GM12878 (cell line): ENCODE measurements around the gene LNPK.

Experiments used
- CHD4 ChIP-seq: fragments of 200-600 bp; sonication (generic); IDR thresholded peaks from 2 replicates; pipeline ENCODE4 v1.6.1; 2016; ENCODE audit warnings: mild to moderate bottlenecking
- EP300 ChIP-seq, 2 experiments: fragments of 150-350 bp in 1 of 2; IDR thresholded peaks; 2 replicates each; pipeline ENCODE4 v1.6.1; 2011 to 2012; ENCODE audit warnings: low read depth in 2 of 2, low read length in 2 of 2, borderline replicate concordance in 1 of 2, improper control_type of control experiment in 1 of 2, inconsistent platforms in 1 of 2; ENCODE audit not compliant: control insufficient read depth in 1 of 2
- SIN3A ChIP-seq: IDR thresholded peaks from 2 replicates; pipeline ENCODE4 v1.6.1; 2012; ENCODE audit warnings: low read depth, low read length, improper control_type of control experiment
- TF ChIP-seq, protein P1 (sequence below): IDR thresholded peaks from 2 replicates; pipeline ENCODE4 v1.6.1; 2012; ENCODE audit warnings: improper control_type of control experiment, low read depth, low read length; ENCODE audit not compliant: insufficient replicate concordance
- TF ChIP-seq, protein P2 (sequence below), 3 experiments: IDR thresholded peaks in 2 of 3; conservative IDR thresholded peaks in 1 of 3; 2 replicates each; pipeline ENCODE4 v1.5.1; 2011; ENCODE audit warnings: low read depth in 3 of 3, low read length in 3 of 3, mild to moderate bottlenecking in 3 of 3, control low read depth in 2 of 3, moderate library complexity in 2 of 3, inconsistent platforms in 1 of 3, mixed read lengths in 1 of 3; ENCODE audit not compliant: control insufficient read depth in 2 of 3, insufficient read depth in 1 of 3; ENCODE audit errors: extremely low read depth in 1 of 3

DNA sequence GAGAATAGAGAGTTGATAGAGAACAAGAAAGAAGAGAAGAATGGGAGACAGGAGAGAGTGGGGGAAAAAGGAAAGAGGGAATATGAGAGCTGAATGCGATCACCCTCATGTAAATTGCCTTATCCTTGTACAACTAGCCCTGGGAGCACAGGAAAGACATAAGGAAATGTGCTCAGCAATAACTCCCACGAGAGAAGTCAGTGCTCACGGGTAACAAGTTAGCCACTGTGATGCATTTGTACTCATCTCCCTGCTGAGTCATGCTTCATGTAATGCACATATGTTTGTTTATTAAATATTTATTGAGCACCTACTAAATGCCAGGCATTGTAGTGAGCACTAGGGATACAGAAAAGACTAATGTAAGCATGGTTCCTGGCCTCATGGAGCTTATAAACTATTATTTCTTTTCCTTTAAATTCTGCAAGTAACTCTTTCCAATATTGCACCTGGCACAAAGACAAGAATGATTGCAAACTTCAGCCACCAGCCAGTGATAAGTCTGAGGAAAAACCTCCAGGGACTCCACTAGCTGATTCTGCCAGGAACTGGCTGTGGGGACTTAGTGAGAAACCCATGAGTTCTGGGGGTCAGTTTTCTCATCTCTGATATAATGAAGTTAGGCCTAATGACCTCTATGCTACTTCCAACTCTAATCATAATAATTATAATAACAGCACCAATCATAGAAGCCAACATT is 124.1 kb downstream of the LNPK start:
- TF ChIP-seq EP300 (IDR thresholded peaks at IDR 0.05; ENCODE audit: borderline replicate concordance in 1 of 2, control insufficient read depth in 1 of 2, low read depth in 2 of 2, low read length in 2 of 2) (no peak), SIN3A (no peak), CHD4 (no peak)
- TF ChIP-seq, protein P1, sequence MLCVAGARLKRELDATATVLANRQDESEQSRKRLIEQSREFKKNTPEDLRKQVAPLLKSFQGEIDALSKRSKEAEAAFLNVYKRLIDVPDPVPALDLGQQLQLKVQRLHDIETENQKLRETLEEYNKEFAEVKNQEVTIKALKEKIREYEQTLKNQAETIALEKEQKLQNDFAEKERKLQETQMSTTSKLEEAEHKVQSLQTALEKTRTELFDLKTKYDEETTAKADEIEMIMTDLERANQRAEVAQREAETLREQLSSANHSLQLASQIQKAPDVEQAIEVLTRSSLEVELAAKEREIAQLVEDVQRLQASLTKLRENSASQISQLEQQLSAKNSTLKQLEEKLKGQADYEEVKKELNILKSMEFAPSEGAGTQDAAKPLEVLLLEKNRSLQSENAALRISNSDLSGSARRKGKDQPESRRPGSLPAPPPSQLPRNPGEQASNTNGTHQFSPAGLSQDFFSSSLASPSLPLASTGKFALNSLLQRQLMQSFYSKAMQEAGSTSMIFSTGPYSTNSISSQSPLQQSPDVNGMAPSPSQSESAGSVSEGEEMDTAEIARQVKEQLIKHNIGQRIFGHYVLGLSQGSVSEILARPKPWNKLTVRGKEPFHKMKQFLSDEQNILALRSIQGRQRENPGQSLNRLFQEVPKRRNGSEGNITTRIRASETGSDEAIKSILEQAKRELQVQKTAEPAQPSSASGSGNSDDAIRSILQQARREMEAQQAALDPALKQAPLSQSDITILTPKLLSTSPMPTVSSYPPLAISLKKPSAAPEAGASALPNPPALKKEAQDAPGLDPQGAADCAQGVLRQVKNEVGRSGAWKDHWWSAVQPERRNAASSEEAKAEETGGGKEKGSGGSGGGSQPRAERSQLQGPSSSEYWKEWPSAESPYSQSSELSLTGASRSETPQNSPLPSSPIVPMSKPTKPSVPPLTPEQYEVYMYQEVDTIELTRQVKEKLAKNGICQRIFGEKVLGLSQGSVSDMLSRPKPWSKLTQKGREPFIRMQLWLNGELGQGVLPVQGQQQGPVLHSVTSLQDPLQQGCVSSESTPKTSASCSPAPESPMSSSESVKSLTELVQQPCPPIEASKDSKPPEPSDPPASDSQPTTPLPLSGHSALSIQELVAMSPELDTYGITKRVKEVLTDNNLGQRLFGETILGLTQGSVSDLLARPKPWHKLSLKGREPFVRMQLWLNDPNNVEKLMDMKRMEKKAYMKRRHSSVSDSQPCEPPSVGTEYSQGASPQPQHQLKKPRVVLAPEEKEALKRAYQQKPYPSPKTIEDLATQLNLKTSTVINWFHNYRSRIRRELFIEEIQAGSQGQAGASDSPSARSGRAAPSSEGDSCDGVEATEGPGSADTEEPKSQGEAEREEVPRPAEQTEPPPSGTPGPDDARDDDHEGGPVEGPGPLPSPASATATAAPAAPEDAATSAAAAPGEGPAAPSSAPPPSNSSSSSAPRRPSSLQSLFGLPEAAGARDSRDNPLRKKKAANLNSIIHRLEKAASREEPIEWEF: no peak
- TF ChIP-seq, protein P2, sequence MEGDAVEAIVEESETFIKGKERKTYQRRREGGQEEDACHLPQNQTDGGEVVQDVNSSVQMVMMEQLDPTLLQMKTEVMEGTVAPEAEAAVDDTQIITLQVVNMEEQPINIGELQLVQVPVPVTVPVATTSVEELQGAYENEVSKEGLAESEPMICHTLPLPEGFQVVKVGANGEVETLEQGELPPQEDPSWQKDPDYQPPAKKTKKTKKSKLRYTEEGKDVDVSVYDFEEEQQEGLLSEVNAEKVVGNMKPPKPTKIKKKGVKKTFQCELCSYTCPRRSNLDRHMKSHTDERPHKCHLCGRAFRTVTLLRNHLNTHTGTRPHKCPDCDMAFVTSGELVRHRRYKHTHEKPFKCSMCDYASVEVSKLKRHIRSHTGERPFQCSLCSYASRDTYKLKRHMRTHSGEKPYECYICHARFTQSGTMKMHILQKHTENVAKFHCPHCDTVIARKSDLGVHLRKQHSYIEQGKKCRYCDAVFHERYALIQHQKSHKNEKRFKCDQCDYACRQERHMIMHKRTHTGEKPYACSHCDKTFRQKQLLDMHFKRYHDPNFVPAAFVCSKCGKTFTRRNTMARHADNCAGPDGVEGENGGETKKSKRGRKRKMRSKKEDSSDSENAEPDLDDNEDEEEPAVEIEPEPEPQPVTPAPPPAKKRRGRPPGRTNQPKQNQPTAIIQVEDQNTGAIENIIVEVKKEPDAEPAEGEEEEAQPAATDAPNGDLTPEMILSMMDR (IDR thresholded peaks at IDR 0.05 in 2 of 3, conservative IDR thresholded peaks at IDR 0.05 in 1 of 3; ENCODE audit: control insufficient read depth in 2 of 3, extremely low read depth in 1 of 3, insufficient read depth in 1 of 3, low read depth in 3 of 3, low read length in 3 of 3): no peak
